IPS-15b (cell line): ENCODE results near the gene SDS.

Experiments
- H3K27me3 ChIP-seq: one replicate; pipeline ENCODE4 v1.6.1; 2013; ENCODE audit warnings: low read length; ENCODE audit not compliant: control insufficient read depth, insufficient read depth
- H3K36me3 ChIP-seq: one replicate; pipeline ENCODE4 v1.6.1; 2013; ENCODE audit warnings: low read length; ENCODE audit not compliant: control insufficient read depth, insufficient read depth
- H3K4me1 ChIP-seq: one replicate; pipeline ENCODE4 v1.6.1; 2013; ENCODE audit warnings: mild to moderate bottlenecking, low read length; ENCODE audit not compliant: control insufficient read depth, insufficient read depth
- H3K4me3 ChIP-seq: one replicate; pipeline ENCODE4 v1.5.1; 2013; ENCODE audit warnings: low read depth, low read length
- H3K9ac ChIP-seq: one replicate; pipeline ENCODE4 v1.6.1; 2013; ENCODE audit warnings: low read depth, mild to moderate bottlenecking, low read length
- H3K9me3 ChIP-seq: one replicate; pipeline ENCODE4 v1.6.1; 2013; ENCODE audit warnings: mild to moderate bottlenecking, low read length; ENCODE audit not compliant: control insufficient read depth, insufficient read depth

Gene SDS

GRCh38 chr12:113384778-113385177 is 18.9 kb downstream of the SDS start:
- H3K9ac ChIP-seq = no peak overlapping the region
- no peaks in the 10 kb centered on the region for H3K27me3 ChIP-seq
- no peaks in the 10 kb centered on the region for H3K9me3 ChIP-seq
- peaks cover 23% of the 10 kb centered on the region for H3K36me3 ChIP-seq
- no peak overlapping the region for H3K4me3 ChIP-seq
- H3K4me1 ChIP-seq = no peaks in the 10 kb centered on the region

GRCh38 chr12:113382206-113382605 is 21.5 kb downstream of the SDS start:
- no peaks in the 10 kb centered on the region for H3K4me1 ChIP-seq
- H3K27me3 ChIP-seq = no peaks in the 10 kb centered on the region
- no peaks in the 10 kb centered on the region for H3K9me3 ChIP-seq
- no peak overlapping the region for H3K4me3 ChIP-seq
- no peak overlapping the region for H3K9ac ChIP-seq
- peaks cover 13% of the 10 kb centered on the region for H3K36me3 ChIP-seq

GRCh38 chr12:113381220-113381619 is 22.5 kb downstream of the SDS start:
- Histone ChIP-seq H3K4me1 (no peaks in the 10 kb centered on the region), H3K9ac (no peak overlapping the region), H3K36me3 (peaks cover 9% of the 10 kb centered on the region), H3K9me3 (no peaks in the 10 kb centered on the region), H3K4me3 (no peak overlapping the region), H3K27me3 (no peaks in the 10 kb centered on the region)

- Histone ChIP-seq H3K36me3 (peaks cover 12% of the 10 kb centered on the region), H3K27me3 (no peaks in the 10 kb centered on the region), H3K4me3 (no peak overlapping the region), H3K9me3 (no peaks in the 10 kb centered on the region), H3K9ac (no peak overlapping the region), H3K4me1 (no peaks in the 10 kb centered on the region)
Measured at GRCh38 chr12:113378291-113378690, 25.4 kb downstream of the SDS start.

- Histone ChIP-seq H3K27me3 (no peaks in the 10 kb centered on the region), H3K4me3 (no peak overlapping the region), H3K36me3 (peaks cover 10% of the 10 kb centered on the region), H3K4me1 (no peaks in the 10 kb centered on the region), H3K9me3 (no peaks in the 10 kb centered on the region), H3K9ac (no peak overlapping the region)
Measured at GRCh38 chr12:113374823-113375428, 28.8 kb downstream of the SDS start.

- Histone ChIP-seq H3K4me3 (no peak overlapping the region), H3K9ac (no peak overlapping the region), H3K9me3 (no peaks in the 10 kb centered on the region), H3K4me1 (no peaks in the 10 kb centered on the region), H3K27me3 (no peaks in the 10 kb centered on the region), H3K36me3 (peaks cover 10% of the 10 kb centered on the region)
Measured at GRCh38 chr12:113373969-113374368, 29.7 kb downstream of the SDS start.

GRCh38 chr12:113373440-113373839 is 30.2 kb downstream of the SDS start:
- no peak overlapping the region for H3K9ac ChIP-seq
- H3K4me3 ChIP-seq = no peak overlapping the region
- no peaks in the 10 kb centered on the region for H3K27me3 ChIP-seq
- no peaks in the 10 kb centered on the region for H3K9me3 ChIP-seq
- no peaks in the 10 kb centered on the region for H3K4me1 ChIP-seq
- peaks cover 10% of the 10 kb centered on the region for H3K36me3 ChIP-seq

- Histone ChIP-seq H3K9ac (no peak overlapping the region), H3K9me3 (no peaks in the 10 kb centered on the region), H3K4me3 (no peak overlapping the region), H3K36me3 (peaks cover 10% of the 10 kb centered on the region), H3K4me1 (no peaks in the 10 kb centered on the region), H3K27me3 (no peaks in the 10 kb centered on the region)
Measured at GRCh38 chr12:113372371-113372770, 31.3 kb downstream of the SDS start.

GRCh38 chr12:113371808-113372207 is 31.9 kb downstream of the SDS start:
- H3K4me1 ChIP-seq = no peaks in the 10 kb centered on the region
- H3K9me3 ChIP-seq = no peaks in the 10 kb centered on the region
- H3K36me3 ChIP-seq = peaks cover 10% of the 10 kb centered on the region
- H3K9ac ChIP-seq = no peak overlapping the region
- no peak overlapping the region for H3K4me3 ChIP-seq
- no peaks in the 10 kb centered on the region for H3K27me3 ChIP-seq

GRCh38 chr12:113370923-113371682 is 32.6 kb downstream of the SDS start:
- Histone ChIP-seq H3K36me3 (peaks cover 10% of the 10 kb centered on the region), H3K4me3 (no peak overlapping the region), H3K9ac (no peak overlapping the region), H3K4me1 (no peaks in the 10 kb centered on the region), H3K27me3 (no peaks in the 10 kb centered on the region), H3K9me3 (no peaks in the 10 kb centered on the region)

GRCh38 chr12:113369391-113369985 is 34.2 kb downstream of the SDS start:
- Histone ChIP-seq H3K36me3 (peaks cover 5% of the 10 kb centered on the region), H3K27me3 (no peaks in the 10 kb centered on the region), H3K9me3 (no peaks in the 10 kb centered on the region), H3K4me3 (no peak overlapping the region), H3K4me1 (no peaks in the 10 kb centered on the region), H3K9ac (no peak overlapping the region)

GRCh38 chr12:113368331-113368730 is 35.4 kb downstream of the SDS start:
- peaks cover 3% of the 10 kb centered on the region for H3K36me3 ChIP-seq
- no peak overlapping the region for H3K9ac ChIP-seq

More at GRCh38 chr12:113368331-113368730, 35.4 kb downstream of the SDS start:
- no peaks in the 10 kb centered on the region for H3K4me1 ChIP-seq
- no peak overlapping the region for H3K4me3 ChIP-seq
- H3K27me3 ChIP-seq = no peaks in the 10 kb centered on the region
- H3K9me3 ChIP-seq = no peaks in the 10 kb centered on the region
